ENCODE measurements around the gene NDUFS7. TPM values are rescaled to one million over a fixed set of nuclear protein-coding genes. Genes with fewer than 3 reads are reported as not detected.
A peak's percentile ranks its signal among the peaks of the same experiment; 100 is the strongest.

NDUFS7 gene
- total RNA-seq, 2 experiments from 2014 or later: 93.4 to 113 TPM

DNA sequence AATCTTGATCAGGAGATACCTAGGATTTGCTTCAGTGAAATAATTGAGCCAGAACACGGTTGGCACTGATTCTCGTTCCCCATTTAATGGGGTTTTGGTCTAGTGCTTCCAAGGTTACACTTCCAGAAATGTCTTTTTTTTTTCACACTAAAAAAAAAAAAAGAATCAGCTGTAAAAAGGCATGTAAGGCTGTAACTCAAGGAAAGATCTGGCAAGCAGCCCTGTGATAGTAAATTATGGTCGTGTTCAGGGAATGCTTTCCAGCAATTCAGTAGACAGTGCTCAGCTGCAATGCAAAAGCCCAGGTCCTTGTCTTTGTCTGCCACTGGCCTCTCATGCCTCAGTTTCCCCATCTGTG is 27.2 kb upstream of the NDUFS7 start:
- H3K27me3 Mint-ChIP-seq: no peaks in the 10 kb centered on the region
- no peak overlapping the region for H3K27ac Mint-ChIP-seq

GRCh38 chr19:1357531-1358109 is 26.1 kb upstream of the NDUFS7 start:
- intact Hi-C loops (cut with DNase I, micrococcal nuclease): loop anchor here in 1 of 2 experiments (5.0 kb wide), 1 partner anchor 80 kb away; the partner anchor contains the start of gene FAM174C
- Mint-ChIP-seq H3K36me3 (ENCODE audit: low read depth) (peaks cover 45% of the 10 kb centered on the region), H3K4me3 (no peak overlapping the region), H3K27ac (no peak overlapping the region), H3K4me1 (peaks cover 15% of the 10 kb centered on the region), H3K27me3 (no peaks in the 10 kb centered on the region), H3K9me3 (ENCODE audit: low read depth) (no peaks in the 10 kb centered on the region)
- DNase-seq (no peak), ATAC-seq (no peak)
- ChIA-PET POLR2A (no interaction called here), CTCF (no interaction called here)

More for the DNA sequence above, 27.2 kb upstream of the NDUFS7 start:
- POLR2A ChIA-PET: no interaction called here
- CTCF ChIA-PET: interaction anchor here (1.1 kb wide), 3 partner anchors 11 to 77 kb away, joined by 3 to 5 read pairs (median 4); no protein-coding TSS in a partner anchor
- Mint-ChIP-seq H3K4me1 (peaks cover 9% of the 10 kb centered on the region), H3K9me3 (ENCODE audit: low read depth) (no peaks in the 10 kb centered on the region), H3K4me3 (peak overlapping the region; percentile 77), H3K36me3 (ENCODE audit: low read depth) (peaks cover 36% of the 10 kb centered on the region)
- DNase-seq: no peak
- ATAC-seq: no peak
- intact Hi-C loops (cut with DNase I, micrococcal nuclease): loop anchor here in 1 of 2 experiments (5.0 kb wide), 1 partner anchor 79 kb away; the partner anchor contains the start of gene FAM174C

DNA sequence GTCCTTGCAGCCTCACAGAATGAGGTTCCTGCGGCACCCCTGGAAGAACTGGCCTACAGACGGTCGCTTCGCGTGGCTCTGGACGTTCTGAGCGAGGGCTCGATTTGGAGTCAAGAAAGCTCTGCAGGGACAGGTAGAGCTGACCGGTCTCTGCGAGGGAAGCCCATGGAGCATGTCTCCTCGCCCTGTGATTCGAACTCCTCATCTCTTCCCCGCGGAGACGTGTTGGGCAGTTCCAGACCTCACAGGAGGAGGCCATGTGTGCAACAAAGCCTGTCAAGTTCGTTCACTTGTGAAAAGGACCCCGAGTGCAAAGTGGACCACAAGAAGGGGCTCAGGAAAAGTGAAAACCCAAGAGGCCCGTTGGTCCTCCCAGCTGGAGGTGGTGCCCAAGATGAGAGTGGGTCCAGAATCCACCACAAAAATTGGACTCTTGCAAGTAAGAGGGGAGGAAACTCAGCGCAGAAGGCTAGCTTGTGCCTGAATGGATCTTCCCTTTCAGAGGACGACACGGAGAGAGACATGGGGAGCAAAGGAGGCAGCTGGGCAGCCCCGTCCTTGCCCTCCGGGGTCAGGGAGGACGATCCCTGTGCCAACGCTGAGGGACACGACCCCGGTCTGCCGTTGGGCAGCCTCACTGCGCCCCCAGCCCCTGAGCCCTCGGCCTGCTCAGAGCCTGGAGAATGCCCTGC is 23.4 kb upstream of the NDUFS7 start:
- ChIA-PET POLR2A (no interaction called here), CTCF (interaction anchor here (1.1 kb wide), 1 partner anchor 77 kb away, joined by 3 read pairs; no protein-coding TSS in a partner anchor)
- peaks cover 64% of the 10 kb centered on the region for H3K36me3 Mint-ChIP-seq (ENCODE audit: low read depth)
- no peaks in the 10 kb centered on the region for H3K9me3 Mint-ChIP-seq (ENCODE audit: low read depth)
- H3K4me1 Mint-ChIP-seq: peaks cover 33% of the 10 kb centered on the region
- intact Hi-C loops (cut with DNase I, micrococcal nuclease): loop anchor here in 1 of 2 experiments (5.0 kb wide), 1 partner anchor 43 kb away; no protein-coding TSS in a partner anchor
- no peaks in the 10 kb centered on the region for H3K27me3 Mint-ChIP-seq
- H3K4me3 Mint-ChIP-seq: no peak overlapping the region
- no peak overlapping the region for H3K27ac Mint-ChIP-seq
- ATAC-seq (no peak), DNase-seq (no peak)

- intact Hi-C loops (cut with DNase I, micrococcal nuclease): loop anchor here in 1 of 2 experiments (5.0 kb wide), 1 partner anchor 44 kb away; no protein-coding TSS in a partner anchor
- peaks cover 66% of the 10 kb centered on the region for H3K36me3 Mint-ChIP-seq (ENCODE audit: low read depth)
- ATAC-seq: no peak
- ChIA-PET CTCF (no interaction called here), POLR2A (no interaction called here)
- H3K4me3 Mint-ChIP-seq: no peak overlapping the region
- H3K9me3 Mint-ChIP-seq (ENCODE audit: low read depth): no peaks in the 10 kb centered on the region
- no peak overlapping the region for H3K27ac Mint-ChIP-seq
- DNase-seq: no peak
- H3K27me3 Mint-ChIP-seq: no peaks in the 10 kb centered on the region
- H3K4me1 Mint-ChIP-seq: peaks cover 30% of the 10 kb centered on the region
Observed at GRCh38 chr19:1360818-1361461, 22.8 kb upstream of the NDUFS7 start.

- intact Hi-C loops (cut with DNase I, micrococcal nuclease): loop anchor here in 1 of 2 experiments (5.0 kb wide), 1 partner anchor 44 kb away; no protein-coding TSS in a partner anchor
- H3K4me3 Mint-ChIP-seq: no peak overlapping the region
- CTCF ChIA-PET: no interaction called here
- H3K27me3 Mint-ChIP-seq: no peaks in the 10 kb centered on the region
- H3K36me3 Mint-ChIP-seq (ENCODE audit: low read depth): peaks cover 64% of the 10 kb centered on the region
- H3K27ac Mint-ChIP-seq: peak overlapping the region; percentile 25
- DNase-seq (no peak), ATAC-seq (no peak)
- H3K9me3 Mint-ChIP-seq (ENCODE audit: low read depth): no peaks in the 10 kb centered on the region
- peaks cover 25% of the 10 kb centered on the region for H3K4me1 Mint-ChIP-seq
- POLR2A ChIA-PET: no interaction called here
Observed at GRCh38 chr19:1361601-1362386, 21.9 kb upstream of the NDUFS7 start.

GRCh38 chr19:1362387-1363257 is 21.1 kb upstream of the NDUFS7 start:
- CTCF ChIA-PET: no interaction called here
- no peak overlapping the region for H3K4me3 Mint-ChIP-seq

GRCh38 chr19:1363599-1363998 is 20.1 kb upstream of the NDUFS7 start:
- intact Hi-C loops (cut with DNase I, micrococcal nuclease): loop anchor here in 1 of 2 experiments (5.0 kb wide), 1 partner anchor 46 kb away; no protein-coding TSS in a partner anchor
- POLR2A ChIA-PET: no interaction called here
- Mint-ChIP-seq H3K4me3 (no peak overlapping the region), H3K36me3 (ENCODE audit: low read depth) (peaks cover 51% of the 10 kb centered on the region), H3K9me3 (ENCODE audit: low read depth) (no peaks in the 10 kb centered on the region), H3K27ac (no peak overlapping the region), H3K4me1 (peaks cover 25% of the 10 kb centered on the region), H3K27me3 (no peaks in the 10 kb centered on the region)
- CTCF ChIA-PET: interaction anchor here (2.1 kb wide), 1 partner anchor 19 kb away, joined by 10 read pairs; the partner anchor contains the start of gene NDUFS7
- peak; percentile 47 for ATAC-seq
- no peak for DNase-seq

More at GRCh38 chr19:1362387-1363257, 21.1 kb upstream of the NDUFS7 start:
- H3K36me3 Mint-ChIP-seq (ENCODE audit: low read depth): peaks cover 59% of the 10 kb centered on the region
- H3K27ac Mint-ChIP-seq: no peak overlapping the region
- H3K4me1 Mint-ChIP-seq: peaks cover 25% of the 10 kb centered on the region
- DNase-seq: no peak
- H3K9me3 Mint-ChIP-seq (ENCODE audit: low read depth): no peaks in the 10 kb centered on the region
- ATAC-seq: no peak
- no peaks in the 10 kb centered on the region for H3K27me3 Mint-ChIP-seq
- POLR2A ChIA-PET: no interaction called here
- intact Hi-C loops (cut with DNase I, micrococcal nuclease): loop anchor here in 1 of 2 experiments (5.0 kb wide), 1 partner anchor 45 kb away; no protein-coding TSS in a partner anchor

GRCh38 chr19:1364070-1364704 is 19.5 kb upstream of the NDUFS7 start:
- peak overlapping the region; percentile 47 for H3K27ac Mint-ChIP-seq
- H3K36me3 Mint-ChIP-seq (ENCODE audit: low read depth): peaks cover 46% of the 10 kb centered on the region
- POLR2A ChIA-PET: interaction anchor here (0.7 kb wide), 1 partner anchor 47 kb away, joined by 3 read pairs; no protein-coding TSS in a partner anchor
- H3K4me3 Mint-ChIP-seq: peak overlapping the region; percentile 35
- CTCF ChIA-PET: interaction anchor here (0.6 to 2.1 kb wide), 2 partner anchors 18 to 732 kb away, joined by 3 to 10 read pairs; partner anchors contain the start of gene NDUFS7
- H3K9me3 Mint-ChIP-seq (ENCODE audit: low read depth): no peaks in the 10 kb centered on the region
- peaks cover 25% of the 10 kb centered on the region for H3K4me1 Mint-ChIP-seq
- intact Hi-C loops (cut with DNase I, micrococcal nuclease): loop anchor here in 1 of 2 experiments (5.0 kb wide), 1 partner anchor 47 kb away; no protein-coding TSS in a partner anchor
- no peak for DNase-seq
- peak; percentile 74 for ATAC-seq
- H3K27me3 Mint-ChIP-seq: no peaks in the 10 kb centered on the region

DNA sequence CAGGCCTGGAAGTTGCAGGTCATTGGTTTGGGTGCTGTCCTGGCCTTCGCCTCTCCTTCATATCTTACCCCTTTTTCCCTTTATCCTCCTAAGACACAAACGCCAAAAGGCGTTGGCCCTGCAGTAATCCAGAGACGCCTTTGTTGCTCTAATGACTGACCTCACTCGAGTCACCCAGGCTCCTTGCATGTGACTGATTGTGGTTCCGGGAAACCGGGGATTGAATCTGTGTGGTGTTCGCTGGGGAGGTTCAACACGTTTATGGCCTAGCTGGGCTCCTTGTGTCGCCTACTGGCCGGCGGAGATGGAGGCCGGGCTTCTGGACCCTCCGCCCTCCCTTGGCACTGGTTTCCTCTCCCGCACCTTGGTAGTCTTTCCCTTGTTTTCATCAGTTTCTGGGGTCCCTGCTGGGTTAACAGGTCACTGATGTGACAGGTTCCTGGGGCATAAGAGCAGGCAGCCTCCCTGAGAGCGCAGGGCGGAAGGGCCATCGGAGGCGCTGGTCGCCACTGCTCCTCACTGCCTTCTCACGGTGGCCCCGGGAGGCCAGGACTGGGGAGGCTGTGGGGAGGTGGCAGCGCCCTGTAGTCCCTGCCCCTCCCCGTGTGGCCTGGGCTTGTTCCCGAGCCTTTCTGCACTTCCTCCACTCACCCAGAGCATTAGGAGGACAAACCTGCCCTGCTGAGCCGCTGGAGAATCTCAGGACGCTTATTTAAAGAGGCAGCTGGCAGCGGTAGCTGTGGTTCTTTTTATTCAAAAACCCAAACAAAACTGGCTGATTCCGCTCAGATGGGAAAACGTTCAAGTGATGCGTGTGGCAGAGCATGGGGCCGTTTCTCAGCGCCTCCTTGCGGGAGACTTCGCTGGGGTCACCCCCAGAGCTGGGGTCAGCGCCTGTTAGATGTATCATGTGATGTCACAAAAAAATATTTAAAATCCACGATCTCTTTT is 18.1 kb upstream of the NDUFS7 start:
- ChIA-PET CTCF (interaction anchor here (0.6 to 2.1 kb wide), 2 partner anchors 17 to 290 kb away, joined by 3 to 10 read pairs; partner anchors contain the start of gene NDUFS7), POLR2A (no interaction called here)
- intact Hi-C loops (cut with DNase I, micrococcal nuclease): no loop called here

More for the DNA sequence above, 18.1 kb upstream of the NDUFS7 start:
- no peaks in the 10 kb centered on the region for H3K27me3 Mint-ChIP-seq
- H3K36me3 Mint-ChIP-seq (ENCODE audit: low read depth): peaks cover 43% of the 10 kb centered on the region
- ATAC-seq: no peak
- peaks cover 25% of the 10 kb centered on the region for H3K4me1 Mint-ChIP-seq
- no peaks in the 10 kb centered on the region for H3K9me3 Mint-ChIP-seq (ENCODE audit: low read depth)
- H3K4me3 Mint-ChIP-seq: no peak overlapping the region
- H3K27ac Mint-ChIP-seq: no peak overlapping the region
- DNase-seq: no peak
